GDM1 (cell line): ENCODE data around the gene HTT-AS.

ENCODE experiments used
- DNase-seq: peaks from one replicate; lab custom pipeline; 2025; lab: John Stamatoyannopoulos, UW

HTT-AS gene

GRCh38 chr4:3029464-3029863, 44.9 kb downstream of the HTT-AS start:
- no peak for DNase-seq

DNA sequence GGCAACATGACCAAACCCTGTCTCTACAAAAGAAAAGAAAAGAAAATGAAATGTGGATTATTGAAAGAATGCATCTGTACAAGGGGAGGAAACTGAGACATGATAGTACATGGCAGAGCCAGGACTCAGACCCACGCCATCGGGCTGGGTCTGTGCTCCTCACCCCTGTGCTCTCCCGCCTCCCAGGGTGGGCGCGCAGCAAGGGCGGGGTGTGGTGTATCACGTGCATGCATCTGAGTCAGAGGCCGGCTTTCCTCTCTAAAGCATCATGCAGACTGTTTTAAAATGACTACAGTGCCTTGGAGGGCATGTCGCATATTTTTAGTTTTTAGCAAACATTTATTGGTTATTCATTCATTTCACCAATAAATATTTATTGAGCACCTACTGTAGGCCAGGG, 47.8 kb downstream of the HTT-AS start:
- no peak for DNase-seq

- DNase-seq, result no peak
Observed at GRCh38 chr4:3025881-3026280, 48.5 kb downstream of the HTT-AS start.

- no peak for DNase-seq
Observed at GRCh38 chr4:3022651-3023050, 51.7 kb downstream of the HTT-AS start.

GRCh38 chr4:3022112-3022511, 52.2 kb downstream of the HTT-AS start:
- no peak for DNase-seq

GRCh38 chr4:3021627-3022026, 52.7 kb downstream of the HTT-AS start:
- no peak for DNase-seq

- no peak for DNase-seq
Observed at GRCh38 chr4:3021127-3021526, 53.2 kb downstream of the HTT-AS start.

- DNase-seq, result no peak
Observed at GRCh38 chr4:3019145-3019846, 55.0 kb downstream of the HTT-AS start.

- no peak for DNase-seq
Observed at GRCh38 chr4:3017504-3017903, 56.8 kb downstream of the HTT-AS start.

GRCh38 chr4:3016961-3017360, 57.4 kb downstream of the HTT-AS start:
- DNase-seq, result no peak

DNA sequence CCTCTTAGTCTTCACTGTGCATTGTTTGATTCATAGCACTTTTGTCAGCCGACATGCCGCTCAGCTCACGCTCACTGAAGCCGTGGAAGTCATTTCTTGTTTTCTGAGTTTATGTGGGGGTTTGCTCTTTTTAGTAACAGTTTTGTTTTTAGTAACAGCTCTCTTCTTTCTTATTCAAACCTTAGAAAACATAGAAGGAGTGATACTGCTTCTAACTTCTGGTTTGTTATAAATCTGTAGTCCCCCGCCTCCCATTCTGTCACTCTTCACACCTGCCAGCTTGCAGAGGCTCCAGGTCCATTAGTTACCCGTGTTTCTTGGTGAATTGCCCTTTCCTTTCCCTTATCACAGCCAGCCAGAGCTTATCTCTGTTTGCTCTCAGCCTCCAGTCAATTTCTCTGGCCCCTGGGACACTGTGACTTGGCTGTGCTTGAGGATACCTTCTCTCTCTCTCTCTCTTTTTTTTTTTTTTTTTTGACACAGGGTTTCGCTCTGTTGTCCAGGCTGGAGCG, 60.4 kb downstream of the HTT-AS start:
- DNase-seq, result no peak
